HepG2 (cell line): ENCODE data around the gene TM4SF18. TPM values are rescaled to one million over a fixed set of nuclear protein-coding genes. Genes with fewer than 3 reads are reported as not detected.
A peak's percentile ranks its signal among the peaks of the same experiment; 100 is the strongest.
"Not testable (repeated sequence)": the region's sequence is repeated elsewhere in the genome, so short reads cannot be mapped to it uniquely, and the experiment has no call there.

Source experiments
- ATAC-seq: fragments of 200-7000 bp; cut with Tn5 transposase; 3 replicates; pipeline ENCODE4 v1.9.1; 2020; ENCODE audit warnings: mild to moderate bottlenecking, moderate library complexity
- BruUV-seq: library from RNA; stranded (reverse); fragments of 400-500 nt; replicated peaks from 2 replicates; lab custom pipeline; 2021; lab: Mats Ljungman, UMichigan
- CTCF ChIA-PET: fragments of 300-600 bp; formaldehyde crosslinking; extraction: SDS; loops from one replicate; lab custom pipeline; 2021; ENCODE audit warnings: low total read pairs, inconsistent platforms, low intra/inter-chr PET ratio; lab: Yijun Ruan, JAX
- POLR2A ChIA-PET: fragments of 350-600 bp; sonication (Branson Sonifier 250); formaldehyde crosslinking; loops from one replicate; lab custom pipeline; 2020; ENCODE audit warnings: antibody characterized with exemption, inconsistent platforms; lab: Yijun Ruan, JAX
- DNase-seq: peaks from one replicate; pipeline ENCODE4 v3.0.0-alpha.2; 2015; ENCODE audit warnings: low spot score
- FAIRE-seq: peaks from 3 replicates; lab custom pipeline; 2011; peaks lifted over from hg19 to GRCh38; lab: Jason Lieb, UNC
- H2AFZ ChIP-seq: one replicate; pipeline ENCODE4 v1.6.1; 2011; ENCODE audit warnings: low read length, inconsistent platforms
- H3K27ac ChIP-seq: fragments of 300-600 bp; 3 replicates; pipeline ENCODE4 v1.8.0; 2011; ENCODE audit warnings: mixed run types, mild to moderate bottlenecking, mixed read lengths, low read length, inconsistent platforms; ENCODE audit not compliant: insufficient read depth; ENCODE audit errors: extremely low read length
- H3K27me3 ChIP-seq, 2 experiments: fragments of 200-600 bp in 1 of 2; 2 replicates in 1 of 2; 3 replicates in 1 of 2; pipeline versions ENCODE4 v1.6.0 to v1.8.0; 2011; ENCODE audit warnings: low read length in 2 of 2, mild to moderate bottlenecking in 2 of 2, moderate library complexity in 2 of 2, inconsistent platforms in 1 of 2; ENCODE audit not compliant: insufficient read depth in 2 of 2, control insufficient read depth in 1 of 2
- H3K36me3 ChIP-seq, 2 experiments: fragments of 200-600 bp in 1 of 2; replicated peaks in 1 of 2; 2 replicates in 1 of 2; 3 replicates in 1 of 2; pipeline versions ENCODE4 v1.5.1 to v1.8.0; 2011; ENCODE audit warnings: low read length in 2 of 2, inconsistent platforms in 1 of 2; ENCODE audit not compliant: insufficient read depth in 2 of 2, control insufficient read depth in 1 of 2
- H3K4me1 ChIP-seq: 2 replicates; pipeline ENCODE4 v1.5.1; 2012; ENCODE audit warnings: low read length, inconsistent platforms; ENCODE audit not compliant: insufficient read depth
- H3K4me2 ChIP-seq: 2 replicates; pipeline ENCODE4 v1.6.0; 2011; ENCODE audit warnings: low read depth, low read length, inconsistent platforms
- H3K4me3 ChIP-seq, 3 experiments: fragments of 200-600 bp in 1 of 3; sonication (generic), shearing (Covaris generic) in 1 of 3; replicated peaks in 1 of 3; 2 replicates each; pipeline ENCODE4 v1.5.1; 2011 to 2016; ENCODE audit warnings: low read length in 3 of 3, inconsistent platforms in 2 of 3, low read depth in 2 of 3, mild to moderate bottlenecking in 2 of 3, control low read depth in 1 of 3, mixed read lengths in 1 of 3; ENCODE audit not compliant: insufficient read depth in 1 of 3
- H3K79me2 ChIP-seq: one replicate; pipeline ENCODE4 v1.6.1; 2011; ENCODE audit warnings: low read length, inconsistent platforms; ENCODE audit not compliant: insufficient read depth
- H3K9ac ChIP-seq: 2 replicates; pipeline ENCODE4 v1.6.0; 2011; ENCODE audit warnings: mild to moderate bottlenecking, low read depth, low read length, inconsistent platforms; ENCODE audit not compliant: insufficient read depth
- H3K9me3 ChIP-seq: 2 replicates; pipeline ENCODE4 v1.5.1; 2012; ENCODE audit warnings: mild to moderate bottlenecking, low read length
- H4K20me1 ChIP-seq: 2 replicates; pipeline ENCODE4 v1.6.0; 2011; ENCODE audit warnings: inconsistent platforms, mild to moderate bottlenecking, low read length, moderate library complexity; ENCODE audit not compliant: insufficient read depth
- ELF3 ChIP-seq: IDR thresholded peaks from 2 replicates; pipeline ENCODE4 v1.6.1; 2016; ENCODE audit warnings: missing genetic modification reagents, missing compliant biosample characterization
- ETV5 ChIP-seq: IDR thresholded peaks from 2 replicates; pipeline ENCODE4 v1.6.1; 2018; ENCODE audit warnings: missing biosample characterization, missing genetic modification reagents, inconsistent platforms, borderline replicate concordance
- FOSL1 ChIP-seq: sonication (generic); formaldehyde crosslinking; IDR thresholded peaks from 2 replicates; pipeline ENCODE4 v1.9.0; 2021; ENCODE audit warnings: missing genetic modification reagents, borderline replicate concordance
- IRF2 ChIP-seq: IDR thresholded peaks from 2 replicates; pipeline ENCODE4 v1.6.1; 2018; ENCODE audit warnings: missing genetic modification reagents, missing compliant biosample characterization
- MED1 ChIP-seq: sonication (generic); formaldehyde crosslinking; IDR thresholded peaks from 2 replicates; pipeline ENCODE4 v1.4.0; 2020; ENCODE audit warnings: missing genetic modification reagents
- PPARG ChIP-seq: conservative IDR thresholded peaks from 2 replicates; pipeline ENCODE4 v1.6.1; 2016; ENCODE audit warnings: missing biosample characterization, missing genetic modification reagents
- TCF7 ChIP-seq: sonication (generic); IDR thresholded peaks from 2 replicates; pipeline ENCODE4 v1.6.1; 2016; ENCODE audit warnings: antibody characterized with exemption, low read depth
- TEAD3 ChIP-seq: optimal IDR thresholded peaks from 2 replicates; pipeline ENCODE3; 2016; ENCODE audit warnings: borderline replicate concordance
- THAP11 ChIP-seq: IDR thresholded peaks from 2 replicates; pipeline ENCODE4 v1.6.1; 2016; ENCODE audit warnings: missing biosample characterization, missing genetic modification reagents
- XRCC5 ChIP-seq: fragments of 200-400 bp; formaldehyde crosslinking; optimal IDR thresholded peaks from 2 replicates; pipeline ENCODE3; 2017; ENCODE audit warnings: mild to moderate bottlenecking, low read length
- ZNF232 ChIP-seq: sonication (generic); formaldehyde crosslinking; IDR thresholded peaks from 2 replicates; pipeline ENCODE4 v1.4.0; 2020; ENCODE audit warnings: missing genetic modification reagents, borderline replicate concordance
- ZNF234 ChIP-seq: sonication (generic); formaldehyde crosslinking; conservative IDR thresholded peaks from 2 replicates; pipeline ENCODE4 v1.5.1; 2020; ENCODE audit warnings: mild to moderate bottlenecking, missing genetic modification reagents
- WGBS: methylation state at CpG from one replicate; pipeline ENCODE4 v1.1.6; 2017; ENCODE audit warnings: low lambda C conversion rate; 5-methylcytosine and 5-hydroxymethylcytosine counted together
- in situ Hi-C: cut with HindIII; loops from 2 replicates; pipeline ENCODE4 v1.10.0; 2017; ENCODE audit warnings: low pct_unique_long_range_greater_than_20kb; ENCODE audit not compliant: extremely low pct_ligation_motif_present
- intact Hi-C: fragments of 100-400 bp; cut with micrococcal nuclease; formaldehyde crosslinking; loops from one replicate; pipeline ENCODE4 v1.10.0; 2022; ENCODE audit not compliant: unreplicated experiment
- polyA plus RNA-seq, 8 experiments: library from polyadenylated mRNA; depleted of rRNA in 3 of 8; stranded (reverse) in 7 of 8; unstranded in 1 of 8; fragments of >200 nt; fragmentation: Illumina TruSeq in 4 of 8; extraction: Trizol in 4 of 8; gene quantifications; 2 replicates each; pipeline versions ENCODE4 v1.2.1 to v1.2.3, GENCODE V29; 2011 to 2016; ENCODE audit warnings: low read depth in 4 of 8, missing spikeins in 1 of 8, mixed read lengths in 1 of 8; ENCODE audit not compliant: insufficient read depth in 1 of 8
- total RNA-seq, 5 experiments: library from RNA; depleted of rRNA; stranded (reverse); fragments of >200 nt; fragmentation: Illumina TruSeq; extraction: Trizol; gene quantifications; 2 replicates each; pipeline ENCODE4 v1.2.3, GENCODE V29; 2016; ENCODE audit warnings: low read depth in 1 of 5
- TF ChIP-seq, protein P1 (sequence below): sonication (generic); formaldehyde crosslinking; IDR thresholded peaks from 2 replicates; pipeline ENCODE4 v1.5.1; 2020; ENCODE audit warnings: mild to moderate bottlenecking, missing genetic modification reagents, borderline replicate concordance
- TF ChIP-seq, protein P2 (sequence below): IDR thresholded peaks from 2 replicates; pipeline ENCODE4 v1.6.1; 2012; ENCODE audit warnings: low read depth, low read length, improper control_type of control experiment

The TM4SF18 gene
- total and polyA plus RNA-seq, 2 of the 13 experiments (the other 11 are each of a cell fraction or from before 2014, with no cell fraction given) = 0.15 TPM; not detected in 1

DNA sequence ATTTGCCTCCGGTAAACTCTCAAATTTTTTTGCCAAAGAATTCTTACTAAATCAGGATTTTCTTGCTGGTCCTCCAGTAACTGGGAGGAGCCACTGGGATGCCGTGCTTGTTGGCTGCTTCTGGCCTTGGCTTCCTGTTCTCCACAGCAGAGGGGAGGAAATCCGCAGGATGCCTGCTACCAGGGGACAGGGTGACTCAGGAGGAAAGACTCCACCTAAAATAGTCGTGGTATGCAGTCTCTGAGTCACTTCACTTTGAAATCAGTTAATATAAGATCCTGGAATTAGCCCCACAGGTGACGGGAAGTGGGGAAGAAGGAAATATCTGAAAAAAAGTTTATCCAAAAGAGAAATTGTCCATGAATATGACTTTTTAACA is 6.5 kb upstream of the TM4SF18 start (continued):
- TF ChIP-seq, protein P1, sequence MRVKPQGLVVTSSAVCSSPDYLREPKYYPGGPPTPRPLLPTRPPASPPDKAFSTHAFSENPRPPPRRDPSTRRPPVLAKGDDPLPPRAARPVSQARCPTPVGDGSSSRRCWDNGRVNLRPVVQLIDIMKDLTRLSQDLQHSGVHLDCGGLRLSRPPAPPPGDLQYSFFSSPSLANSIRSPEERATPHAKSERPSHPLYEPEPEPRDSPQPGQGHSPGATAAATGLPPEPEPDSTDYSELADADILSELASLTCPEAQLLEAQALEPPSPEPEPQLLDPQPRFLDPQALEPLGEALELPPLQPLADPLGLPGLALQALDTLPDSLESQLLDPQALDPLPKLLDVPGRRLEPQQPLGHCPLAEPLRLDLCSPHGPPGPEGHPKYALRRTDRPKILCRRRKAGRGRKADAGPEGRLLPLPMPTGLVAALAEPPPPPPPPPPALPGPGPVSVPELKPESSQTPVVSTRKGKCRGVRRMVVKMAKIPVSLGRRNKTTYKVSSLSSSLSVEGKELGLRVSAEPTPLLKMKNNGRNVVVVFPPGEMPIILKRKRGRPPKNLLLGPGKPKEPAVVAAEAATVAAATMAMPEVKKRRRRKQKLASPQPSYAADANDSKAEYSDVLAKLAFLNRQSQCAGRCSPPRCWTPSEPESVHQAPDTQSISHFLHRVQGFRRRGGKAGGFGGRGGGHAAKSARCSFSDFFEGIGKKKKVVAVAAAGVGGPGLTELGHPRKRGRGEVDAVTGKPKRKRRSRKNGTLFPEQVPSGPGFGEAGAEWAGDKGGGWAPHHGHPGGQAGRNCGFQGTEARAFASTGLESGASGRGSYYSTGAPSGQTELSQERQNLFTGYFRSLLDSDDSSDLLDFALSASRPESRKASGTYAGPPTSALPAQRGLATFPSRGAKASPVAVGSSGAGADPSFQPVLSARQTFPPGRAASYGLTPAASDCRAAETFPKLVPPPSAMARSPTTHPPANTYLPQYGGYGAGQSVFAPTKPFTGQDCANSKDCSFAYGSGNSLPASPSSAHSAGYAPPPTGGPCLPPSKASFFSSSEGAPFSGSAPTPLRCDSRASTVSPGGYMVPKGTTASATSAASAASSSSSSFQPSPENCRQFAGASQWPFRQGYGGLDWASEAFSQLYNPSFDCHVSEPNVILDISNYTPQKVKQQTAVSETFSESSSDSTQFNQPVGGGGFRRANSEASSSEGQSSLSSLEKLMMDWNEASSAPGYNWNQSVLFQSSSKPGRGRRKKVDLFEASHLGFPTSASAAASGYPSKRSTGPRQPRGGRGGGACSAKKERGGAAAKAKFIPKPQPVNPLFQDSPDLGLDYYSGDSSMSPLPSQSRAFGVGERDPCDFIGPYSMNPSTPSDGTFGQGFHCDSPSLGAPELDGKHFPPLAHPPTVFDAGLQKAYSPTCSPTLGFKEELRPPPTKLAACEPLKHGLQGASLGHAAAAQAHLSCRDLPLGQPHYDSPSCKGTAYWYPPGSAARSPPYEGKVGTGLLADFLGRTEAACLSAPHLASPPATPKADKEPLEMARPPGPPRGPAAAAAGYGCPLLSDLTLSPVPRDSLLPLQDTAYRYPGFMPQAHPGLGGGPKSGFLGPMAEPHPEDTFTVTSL (CRISPR knock-in tag) = peak; percentile 51; the same call in 1 of the 2 replicates
- TF ChIP-seq THAP11 (0 out of 2 replicates have a peak, but pooled peaks have one; percentile 17), PPARG (CRISPR knock-in tag) (no peak), FOSL1 (peak; percentile 57; the same call in 1 of the 2 replicates), TCF7 (peak; percentile 28; the same call in 1 of the 2 replicates), XRCC5 (no peak), ZNF232 (CRISPR knock-in tag) (no peak), MED1 (CRISPR knock-in tag) (peak; percentile 25; the same call in 1 of the 2 replicates), ETV5 (CRISPR knock-in tag) (peak; percentile 80; the same call in 1 of the 2 replicates), IRF2 (CRISPR knock-in tag) (0 out of 2 replicates have a peak, but pooled peaks have one; percentile 5), ELF3 (CRISPR knock-in tag) (peak; percentile 57; the same call in 1 of the 2 replicates), TEAD3 (peak; percentile 95), ZNF234 (CRISPR knock-in tag) (no peak)
- TF ChIP-seq, protein P2, sequence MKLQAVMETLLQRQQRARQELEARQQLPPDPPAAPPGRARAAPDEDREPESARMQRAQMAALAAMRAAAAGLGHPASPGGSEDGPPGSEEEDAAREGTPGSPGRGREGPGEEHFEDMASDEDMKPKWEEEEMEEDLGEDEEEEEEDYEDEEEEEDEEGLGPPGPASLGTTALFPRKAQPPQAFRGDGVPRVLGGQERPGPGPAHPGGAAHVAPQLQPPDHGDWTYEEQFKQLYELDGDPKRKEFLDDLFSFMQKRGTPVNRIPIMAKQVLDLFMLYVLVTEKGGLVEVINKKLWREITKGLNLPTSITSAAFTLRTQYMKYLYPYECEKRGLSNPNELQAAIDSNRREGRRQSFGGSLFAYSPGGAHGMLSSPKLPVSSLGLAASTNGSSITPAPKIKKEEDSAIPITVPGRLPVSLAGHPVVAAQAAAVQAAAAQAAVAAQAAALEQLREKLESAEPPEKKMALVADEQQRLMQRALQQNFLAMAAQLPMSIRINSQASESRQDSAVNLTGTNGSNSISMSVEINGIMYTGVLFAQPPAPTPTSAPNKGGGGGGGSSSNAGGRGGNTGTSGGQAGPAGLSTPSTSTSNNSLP = peak; percentile 81; the same call in 1 of the 2 replicates

DNA sequence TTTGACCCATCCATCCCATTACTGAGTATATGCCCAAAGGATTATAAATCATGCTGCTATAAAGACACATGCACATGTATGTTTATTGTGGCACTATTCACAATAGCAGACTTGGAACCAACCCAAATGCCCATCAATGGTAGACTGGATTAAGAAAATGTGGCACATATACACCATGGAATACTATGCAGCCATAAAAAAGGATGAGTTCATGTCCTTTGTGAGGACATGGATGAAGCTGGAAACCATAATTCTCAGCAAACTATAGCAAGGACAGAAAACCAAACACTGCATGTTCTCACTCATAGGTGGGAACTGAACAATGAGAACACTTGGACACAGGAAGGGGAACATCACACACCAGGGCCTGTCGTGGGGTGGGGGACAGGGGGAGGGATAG is 4.0 kb upstream of the TM4SF18 start:
- WGBS = 83% methylated on average over 1 of the region's 1 CpG
- intact Hi-C loops, H3K4me3 ChIP-seq, in situ Hi-C loops, BruUV-seq, FAIRE-seq, H3K27ac ChIP-seq, H2AFZ ChIP-seq, POLR2A ChIA-PET, H3K9me3 ChIP-seq, CTCF ChIA-PET, H3K79me2 ChIP-seq, DNase-seq, ATAC-seq, H3K27me3 ChIP-seq, H4K20me1 ChIP-seq, H3K36me3 ChIP-seq, H3K9ac ChIP-seq, H3K4me2 ChIP-seq: not testable (repeated sequence)
- peaks cover 50% of the 10 kb centered on the region for H3K4me1 ChIP-seq
